ENCODE results near the gene TOMM20. TPM values are rescaled to one million over a fixed set of nuclear protein-coding genes. Genes with fewer than 3 reads are reported as not detected.

TOMM20 gene
- total RNA-seq, 1 experiment from 2014 or later: 72.6 TPM

GRCh38 chr1:235069577-235070563 lies 58.8 kb downstream of the TOMM20 start:
- TF ChIP-seq EZH2 (IDR thresholded peaks at IDR 0.05; ENCODE audit: borderline replicate concordance, low read depth, low read length, poor library complexity, severe bottlenecking) (no peak), CTCF (conservative IDR thresholded peaks at IDR 0.05; ENCODE audit: low read depth, low read length) (no peak)
- H3K4me3 ChIP-seq (ENCODE audit: low read depth, low read length, poor library complexity, severe bottlenecking): no peak overlapping the region
- ChIA-PET POLR2A (ENCODE audit: low non-redundant PET) (no interaction called here), CTCF (no interaction called here)
- H3K9me3 ChIP-seq (ENCODE audit: low read depth, low read length, poor library complexity, severe bottlenecking): no peaks in the 10 kb centered on the region
- peaks cover 8% of the 10 kb centered on the region for H3K4me1 ChIP-seq (ENCODE audit: insufficient read depth, low read length, poor library complexity, severe bottlenecking)
- H3K36me3 ChIP-seq (ENCODE audit: insufficient read depth, low read length, poor library complexity, severe bottlenecking): no peaks in the 10 kb centered on the region
- no peak for DNase-seq (ENCODE audit: low spot score)
- no TSS peak for BruUV-seq (replicated peaks)
- H3K27me3 ChIP-seq (replicated peaks; ENCODE audit: insufficient read depth, low read depth, low read length, poor library complexity): no peaks in the 10 kb centered on the region
- no peak overlapping the region for H3K27ac ChIP-seq (ENCODE audit: low read depth, low read length, poor library complexity, severe bottlenecking)
- intact Hi-C loops (cut with micrococcal nuclease; ENCODE audit: unreplicated experiment): no loop called here

- Histone ChIP-seq H3K27me3 (replicated peaks; ENCODE audit: insufficient read depth, low read depth, low read length, poor library complexity) (no peaks in the 10 kb centered on the region), H3K4me3 (ENCODE audit: low read depth, low read length, poor library complexity, severe bottlenecking) (no peak overlapping the region), H3K27ac (ENCODE audit: low read depth, low read length, poor library complexity, severe bottlenecking) (no peak overlapping the region), H3K36me3 (ENCODE audit: insufficient read depth, low read length, poor library complexity, severe bottlenecking) (no peaks in the 10 kb centered on the region), H3K9me3 (ENCODE audit: low read depth, low read length, poor library complexity, severe bottlenecking) (no peaks in the 10 kb centered on the region), H3K4me1 (ENCODE audit: insufficient read depth, low read length, poor library complexity, severe bottlenecking) (peaks cover 8% of the 10 kb centered on the region)
- no peak for DNase-seq (ENCODE audit: low spot score)
- BruUV-seq (replicated peaks): no TSS peak
- intact Hi-C loops (cut with micrococcal nuclease; ENCODE audit: unreplicated experiment): no loop called here
- POLR2A ChIA-PET (ENCODE audit: low non-redundant PET): no interaction called here
- CTCF ChIA-PET: no interaction called here
- TF ChIP-seq CTCF (conservative IDR thresholded peaks at IDR 0.05; ENCODE audit: low read depth, low read length): no peak
- TF ChIP-seq EZH2 (IDR thresholded peaks at IDR 0.05; ENCODE audit: borderline replicate concordance, low read depth, low read length, poor library complexity, severe bottlenecking): no peak
Measured at GRCh38 chr1:235069176-235069575, 59.5 kb downstream of the TOMM20 start.

- Histone ChIP-seq H3K27ac (ENCODE audit: low read depth, low read length, poor library complexity, severe bottlenecking) (peak overlapping the region; percentile 16), H3K4me1 (ENCODE audit: insufficient read depth, low read length, poor library complexity, severe bottlenecking) (peaks cover 8% of the 10 kb centered on the region), H3K36me3 (ENCODE audit: insufficient read depth, low read length, poor library complexity, severe bottlenecking) (no peaks in the 10 kb centered on the region), H3K27me3 (replicated peaks; ENCODE audit: insufficient read depth, low read depth, low read length, poor library complexity) (no peaks in the 10 kb centered on the region), H3K9me3 (ENCODE audit: low read depth, low read length, poor library complexity, severe bottlenecking) (no peaks in the 10 kb centered on the region), H3K4me3 (ENCODE audit: low read depth, low read length, poor library complexity, severe bottlenecking) (no peak overlapping the region)
- DNase-seq (ENCODE audit: low spot score): no peak
- BruUV-seq (replicated peaks): no TSS peak
- CTCF ChIA-PET: no interaction called here
- intact Hi-C loops (cut with micrococcal nuclease; ENCODE audit: unreplicated experiment): no loop called here
- no peak for TF ChIP-seq CTCF (conservative IDR thresholded peaks at IDR 0.05; ENCODE audit: low read depth, low read length)
- no peak for TF ChIP-seq EZH2 (IDR thresholded peaks at IDR 0.05; ENCODE audit: borderline replicate concordance, low read depth, low read length, poor library complexity, severe bottlenecking)
- POLR2A ChIA-PET (ENCODE audit: low non-redundant PET): no interaction called here
Measured at GRCh38 chr1:235068158-235069121, 60.2 kb downstream of the TOMM20 start.

All from A673 (cell line).